Tibial artery (tissue), 4 donors: ENCODE measurements around the gene ENAH.

Experiments used
- DNase-seq, 2 donors: peaks; one replicate each; pipeline ENCODE4 v3.0.0-alpha.2; 2019
- H3K27ac ChIP-seq, 2 donors: fragments of 200-600 bp; sonication (generic) in 1 of 2; 1 replicate in 1 of 2; 2 replicates in 1 of 2; pipeline ENCODE4 v1.5.1; 2018 to 2019; ENCODE audit warnings: mild to moderate bottlenecking in 1 of 2
- H3K27me3 ChIP-seq, 2 donors: fragments of 200-600 bp; sonication (generic) in 1 of 2; one replicate each; pipeline versions ENCODE4 v1.5.1 to v1.6.0; 2016 to 2019
- H3K36me3 ChIP-seq, 3 donors: fragments of 200-600 bp; sonication (generic) in 2 of 3; one replicate each; pipeline ENCODE4 v1.5.1; 2016 to 2019; ENCODE audit warnings: mild to moderate bottlenecking in 2 of 3
- H3K4me1 ChIP-seq, 4 donors: fragments of 200-600 bp; sonication (generic) in 2 of 4; 1 replicate in 3 of 4; 2 replicates in 1 of 4; pipeline ENCODE4 v1.5.1; 2016 to 2019
- H3K4me3 ChIP-seq, 2 donors: fragments of 200-600 bp; sonication (generic) in 1 of 2; 1 replicate in 1 of 2; 2 replicates in 1 of 2; pipeline ENCODE4 v1.5.1; 2018 to 2019; ENCODE audit warnings: mild to moderate bottlenecking in 2 of 2
- H3K9me3 ChIP-seq, 3 donors: fragments of 200-600 bp; sonication (generic) in 1 of 3; one replicate each; pipeline ENCODE4 v1.5.1; 2016 to 2019
- intact Hi-C: fragments of 100-400 bp; cut with DNase I; formaldehyde crosslinking; loops from one replicate; pipeline ENCODE4 v1.15.0; 2023; ENCODE audit warnings: low total_unique reads
- TF ChIP-seq, protein P1 (sequence below), 2 experiments: fragments of 200-600 bp in 1 of 2; fragments of 450-650 bp in 1 of 2; IDR thresholded peaks; one replicate each; pipeline ENCODE4 v1.5.1; 2017 to 2019; ENCODE audit warnings: antibody characterized with exemption in 2 of 2, mild to moderate bottlenecking in 1 of 2, moderate library complexity in 1 of 2

The ENAH gene

DNA sequence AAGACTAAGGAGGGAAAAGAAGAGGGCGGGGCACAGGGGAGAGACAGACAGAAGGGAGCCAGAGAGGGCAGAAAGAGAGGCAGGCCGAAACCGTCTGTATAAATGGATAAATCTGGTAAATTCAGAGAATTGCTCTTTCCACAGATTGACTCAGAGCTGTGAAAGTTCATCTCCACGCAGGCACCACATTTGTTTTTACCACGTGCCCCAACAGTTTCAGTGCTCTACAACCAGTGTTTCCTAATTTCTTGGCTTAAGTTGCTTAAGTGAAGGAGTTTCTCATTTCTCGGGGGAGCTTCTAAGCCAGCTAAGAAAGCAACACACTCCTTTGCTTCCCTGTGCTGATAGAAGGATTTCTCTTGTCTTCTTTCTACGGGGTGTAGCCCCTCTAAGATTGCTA, 87.1 kb downstream of the ENAH start:
- Histone ChIP-seq H3K27me3 (no peaks in the 10 kb centered on the region), H3K9me3 (no peaks in the 10 kb centered on the region), H3K4me1 (peaks cover 0 to 46% (median 9%) of the 10 kb centered on the region in 4 donors), H3K27ac (no peak overlapping the region), H3K4me3 (no peak overlapping the region), H3K36me3 (no peaks in the 10 kb centered on the region)
- peak in 1 of 2 donors; percentile 55 for DNase-seq
- intact Hi-C loops, result no loop called here
- TF ChIP-seq, protein P1, sequence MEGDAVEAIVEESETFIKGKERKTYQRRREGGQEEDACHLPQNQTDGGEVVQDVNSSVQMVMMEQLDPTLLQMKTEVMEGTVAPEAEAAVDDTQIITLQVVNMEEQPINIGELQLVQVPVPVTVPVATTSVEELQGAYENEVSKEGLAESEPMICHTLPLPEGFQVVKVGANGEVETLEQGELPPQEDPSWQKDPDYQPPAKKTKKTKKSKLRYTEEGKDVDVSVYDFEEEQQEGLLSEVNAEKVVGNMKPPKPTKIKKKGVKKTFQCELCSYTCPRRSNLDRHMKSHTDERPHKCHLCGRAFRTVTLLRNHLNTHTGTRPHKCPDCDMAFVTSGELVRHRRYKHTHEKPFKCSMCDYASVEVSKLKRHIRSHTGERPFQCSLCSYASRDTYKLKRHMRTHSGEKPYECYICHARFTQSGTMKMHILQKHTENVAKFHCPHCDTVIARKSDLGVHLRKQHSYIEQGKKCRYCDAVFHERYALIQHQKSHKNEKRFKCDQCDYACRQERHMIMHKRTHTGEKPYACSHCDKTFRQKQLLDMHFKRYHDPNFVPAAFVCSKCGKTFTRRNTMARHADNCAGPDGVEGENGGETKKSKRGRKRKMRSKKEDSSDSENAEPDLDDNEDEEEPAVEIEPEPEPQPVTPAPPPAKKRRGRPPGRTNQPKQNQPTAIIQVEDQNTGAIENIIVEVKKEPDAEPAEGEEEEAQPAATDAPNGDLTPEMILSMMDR (IDR thresholded peaks at IDR 0.05), result no peak

DNA sequence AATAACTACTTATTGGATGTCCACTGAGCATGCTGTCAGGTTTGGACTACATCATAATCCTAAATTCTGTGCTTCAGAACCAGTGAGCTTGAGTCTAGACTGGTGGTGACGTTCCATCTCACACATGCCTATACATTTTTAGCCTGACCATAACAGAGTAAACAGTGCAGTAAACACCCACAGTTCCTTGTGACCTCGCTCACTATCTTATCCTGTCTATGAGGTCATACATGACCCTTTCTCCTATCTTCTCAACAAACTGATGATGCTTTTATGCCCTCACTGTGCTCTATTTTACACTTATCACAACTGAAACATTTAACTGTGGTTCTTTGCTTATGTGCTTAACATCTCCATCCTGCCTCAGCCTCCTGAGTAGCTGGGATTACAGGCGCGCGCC, 91.2 kb downstream of the ENAH start:
- TF ChIP-seq, protein P1 (IDR thresholded peaks at IDR 0.05), result no peak

DNA sequence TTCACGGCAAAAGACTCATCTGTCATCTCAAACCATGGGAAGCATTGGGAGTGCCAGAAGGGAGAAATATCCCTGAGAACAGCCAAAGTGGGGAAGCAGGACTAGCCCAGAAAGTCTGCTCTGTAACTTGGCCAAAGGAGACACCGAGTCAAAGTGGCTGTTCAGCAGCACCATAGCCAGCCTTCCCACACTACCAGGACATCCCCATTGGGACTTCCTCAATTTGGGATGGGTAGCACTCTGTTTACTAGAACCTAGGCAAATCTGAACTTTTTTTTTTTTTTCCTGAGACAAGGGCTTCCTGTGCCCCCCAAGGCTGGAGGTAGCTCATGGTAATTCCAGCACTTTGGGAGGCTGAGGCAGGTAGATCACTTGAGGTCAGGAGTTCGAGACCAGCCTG, 93.0 kb downstream of the ENAH start:
- Histone ChIP-seq H3K9me3 (peaks cover 0 to 5% (median 0%) of the 10 kb centered on the region in 3 donors), H3K27me3 (no peaks in the 10 kb centered on the region), H3K4me1 (peaks cover 0 to 4% (median 0%) of the 10 kb centered on the region in 4 donors), H3K27ac (no peak overlapping the region), H3K4me3 (no peak overlapping the region), H3K36me3 (peaks cover 0 to 8% (median 0%) of the 10 kb centered on the region in 3 donors)
- TF ChIP-seq, protein P1 (IDR thresholded peaks at IDR 0.05), result no peak
- DNase-seq, result no peak
- intact Hi-C loops, result loop anchor here (10.0 kb wide), 1 partner anchor 205 kb away; no protein-coding TSS in a partner anchor

More for the DNA sequence above, 91.2 kb downstream of the ENAH start:
- DNase-seq, result no peak
- H3K36me3 ChIP-seq, result peaks cover 0 to 4% (median 0%) of the 10 kb centered on the region in 3 donors
- no peaks in the 10 kb centered on the region for H3K27me3 ChIP-seq
- peaks cover 0 to 2% (median 0%) of the 10 kb centered on the region in 3 donors for H3K9me3 ChIP-seq
- intact Hi-C loops, result no loop called here
- H3K4me1 ChIP-seq, result peaks cover 0 to 17% (median 6%) of the 10 kb centered on the region in 4 donors
- H3K4me3 ChIP-seq, result no peak overlapping the region
- no peak overlapping the region for H3K27ac ChIP-seq

DNA sequence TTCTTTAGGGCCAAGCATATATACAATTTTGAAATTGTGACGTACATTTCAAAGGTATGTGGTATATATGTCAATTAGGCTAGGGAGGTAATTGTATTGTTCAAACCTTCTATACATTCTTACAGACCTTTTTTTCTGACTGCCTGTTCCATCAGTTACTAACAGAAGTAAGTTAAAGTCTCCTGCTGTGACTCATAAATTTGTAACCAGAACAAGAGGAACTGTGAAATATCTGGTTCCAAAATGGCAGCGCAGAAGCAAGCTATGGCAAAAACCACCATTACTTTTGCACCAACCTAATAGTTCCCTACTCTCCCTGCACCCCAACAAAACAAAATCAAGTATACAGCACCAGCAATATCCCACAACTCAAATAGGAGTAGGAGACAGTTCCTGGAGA, 93.6 kb downstream of the ENAH start:
- Histone ChIP-seq H3K36me3 (peaks cover 0 to 8% (median 0%) of the 10 kb centered on the region in 3 donors), H3K9me3 (peaks cover 0 to 5% (median 0%) of the 10 kb centered on the region in 3 donors), H3K27me3 (no peaks in the 10 kb centered on the region), H3K4me3 (no peak overlapping the region), H3K27ac (no peak overlapping the region), H3K4me1 (peaks cover 0 to 8% (median 0%) of the 10 kb centered on the region in 4 donors)
- TF ChIP-seq, protein P1 (IDR thresholded peaks at IDR 0.05), result no peak
- no peak for DNase-seq
- intact Hi-C loops, result loop anchor here (10.0 kb wide), 1 partner anchor 205 kb away; no protein-coding TSS in a partner anchor

DNA sequence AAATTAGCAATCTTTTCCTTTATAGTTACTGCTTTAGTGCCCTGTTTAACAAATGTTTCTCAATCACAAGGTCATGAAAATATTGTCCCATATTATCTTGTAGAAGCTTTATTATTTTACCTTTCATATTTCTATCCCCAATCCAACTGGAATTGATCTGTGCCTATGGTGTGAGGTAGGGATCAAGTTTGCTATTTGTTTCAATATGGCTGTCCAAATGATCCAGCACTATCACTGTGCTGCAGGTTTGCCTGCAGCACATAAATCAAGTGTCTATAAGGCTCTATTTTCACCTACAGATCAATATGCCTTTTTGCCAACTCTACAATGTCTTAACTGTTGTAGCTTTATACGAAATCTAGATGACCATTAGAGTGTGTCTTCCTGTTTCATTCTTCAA, 96.2 kb downstream of the ENAH start:
- Histone ChIP-seq H3K4me1 (peaks cover 0 to 10% (median 0%) of the 10 kb centered on the region in 4 donors), H3K4me3 (no peak overlapping the region), H3K27ac (no peak overlapping the region), H3K9me3 (peaks cover 0 to 5% (median 0%) of the 10 kb centered on the region in 3 donors), H3K36me3 (peaks cover 0 to 8% (median 0%) of the 10 kb centered on the region in 3 donors), H3K27me3 (no peaks in the 10 kb centered on the region)
- no peak for DNase-seq
- intact Hi-C loops, result loop anchor here (10.0 kb wide), 1 partner anchor 208 kb away; no protein-coding TSS in a partner anchor
- TF ChIP-seq, protein P1 (IDR thresholded peaks at IDR 0.05), result no peak
